ENCODE results near the gene ZBTB20. TPM values are rescaled to one million over a fixed set of nuclear protein-coding genes. Genes with fewer than 3 reads are reported as not detected.

The ZBTB20 gene
- polyA plus RNA-seq, 1 of the 3 experiments (the other 2 are of a cell fraction) = 0.43 TPM

GRCh38 chr3:114428044-114428595 is 719.0 kb downstream of the ZBTB20 start:
- CTCF ChIA-PET = interaction anchor here (1.6 kb wide), 1 partner anchor 9 kb away, joined by 6 read pairs; no protein-coding TSS in a partner anchor
- no peaks in the 10 kb centered on the region for H3F3A ChIP-seq (replicated peaks; ENCODE audit: insufficient read depth)
- 90% methylated on average over 5 of the region's 5 CpGs for WGBS (ENCODE audit: low lambda C conversion rate)

More at GRCh38 chr3:114428044-114428595, 719.0 kb downstream of the ZBTB20 start:
- Histone ChIP-seq H3K79me2 (ENCODE audit: insufficient read depth) (no peaks in the 10 kb centered on the region; the same call in 1 of the 2 replicates), H2AFZ (ENCODE audit: low read depth) (no peak overlapping the region), H3K9me2 (no peaks in the 10 kb centered on the region), H3K9ac (no peak overlapping the region), H3K4me3 (ENCODE audit: low read depth in 2 of 2, low read length in 1 of 2) (no peak overlapping the region), H3K27ac (ENCODE audit: low read depth in 2 of 2, low read length in 1 of 2) (no peak overlapping the region), H3K36me3 (replicated peaks in 1 of 2; ENCODE audit: control insufficient read depth in 1 of 2, insufficient read depth in 2 of 2, low read length in 1 of 2) (no peaks in the 10 kb centered on the region), H4K20me1 (ENCODE audit: insufficient read depth) (no peaks in the 10 kb centered on the region), H3K4me1 (ENCODE audit: control insufficient read depth in 1 of 2, insufficient read depth in 2 of 2, low read depth in 1 of 2, low read length in 1 of 2) (peaks cover 0 to 5% of the 10 kb centered on the region in 2 experiments; a peak in 2 of 4 replicates), H3K27me3 (ENCODE audit: insufficient read depth) (no peaks in the 10 kb centered on the region), H3K4me2 (no peak overlapping the region), H3K9me3 (no peaks in the 10 kb centered on the region)
- TF ChIP-seq FOSL2 (IDR thresholded peaks at IDR 0.05; ENCODE audit: borderline replicate concordance, low read depth) = no peak
- no peak for TF ChIP-seq FOXM1 (IDR thresholded peaks at IDR 0.05; ENCODE audit: low read depth)
- TF ChIP-seq REST (IDR thresholded peaks at IDR 0.05; ENCODE audit: low read depth, low read length) = no peak
- TF ChIP-seq MEF2A (IDR thresholded peaks at IDR 0.05; ENCODE audit: borderline replicate concordance, low read depth) = no peak
- TF ChIP-seq POLR2AphosphoS5 (IDR thresholded peaks at IDR 0.05; ENCODE audit: low read depth, low read length) = no peak
- no peak for TF ChIP-seq JUND (IDR thresholded peaks at IDR 0.05)
- TF ChIP-seq TCF12 (IDR thresholded peaks at IDR 0.05) = no peak
- no peak for TF ChIP-seq RXRA (IDR thresholded peaks at IDR 0.05; ENCODE audit: borderline replicate concordance, low read depth)
- no peak for TF ChIP-seq NRF1 (IDR thresholded peaks at IDR 0.05; ENCODE audit: low read depth, low read length)
- no peak for TF ChIP-seq MXI1 (IDR thresholded peaks at IDR 0.05; ENCODE audit: low read depth, low read length)
- TF ChIP-seq RAD21 (IDR thresholded peaks at IDR 0.05; ENCODE audit: low read length) = no peak
- no peak for TF ChIP-seq USF2 (IDR thresholded peaks at IDR 0.05; ENCODE audit: borderline replicate concordance, low read depth, low read length)
- TF ChIP-seq EP300 (IDR thresholded peaks at IDR 0.05; ENCODE audit: borderline replicate concordance in 1 of 2, low read depth in 1 of 2, low read length in 1 of 2) = no peak
- no peak for TF ChIP-seq MAX (IDR thresholded peaks at IDR 0.05; ENCODE audit: low read depth)
- TF ChIP-seq ZBTB33 (IDR thresholded peaks at IDR 0.05; ENCODE audit: borderline replicate concordance, low read depth) = no peak
- POLR2A ChIA-PET = no interaction called here
- DNase-seq = no peak

All from SK-N-SH (cell line).